Measurements from ENCODE around the gene NDUFAF8.

DNA sequence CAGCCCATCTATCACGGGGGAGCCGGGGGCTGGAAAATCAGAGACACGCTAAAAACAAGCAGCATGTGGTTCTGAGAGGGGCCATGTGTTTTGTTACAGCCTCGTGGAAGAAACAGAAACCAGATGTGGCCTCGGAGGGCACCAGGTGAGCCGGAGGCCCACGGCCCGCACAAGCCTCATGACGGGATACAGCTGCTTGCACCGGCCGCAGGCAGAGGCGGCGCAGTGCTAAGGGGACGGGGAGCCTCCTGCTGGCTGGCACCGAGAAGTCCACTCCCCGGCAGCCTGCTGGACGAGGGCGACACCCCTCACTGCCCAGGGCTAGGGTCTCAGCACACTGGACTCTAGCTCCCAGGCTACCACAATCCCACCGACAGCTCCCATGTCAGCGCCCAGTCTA lies 19.2 kb downstream of the NDUFAF8 start:
- TF ChIP-seq, protein P1, sequence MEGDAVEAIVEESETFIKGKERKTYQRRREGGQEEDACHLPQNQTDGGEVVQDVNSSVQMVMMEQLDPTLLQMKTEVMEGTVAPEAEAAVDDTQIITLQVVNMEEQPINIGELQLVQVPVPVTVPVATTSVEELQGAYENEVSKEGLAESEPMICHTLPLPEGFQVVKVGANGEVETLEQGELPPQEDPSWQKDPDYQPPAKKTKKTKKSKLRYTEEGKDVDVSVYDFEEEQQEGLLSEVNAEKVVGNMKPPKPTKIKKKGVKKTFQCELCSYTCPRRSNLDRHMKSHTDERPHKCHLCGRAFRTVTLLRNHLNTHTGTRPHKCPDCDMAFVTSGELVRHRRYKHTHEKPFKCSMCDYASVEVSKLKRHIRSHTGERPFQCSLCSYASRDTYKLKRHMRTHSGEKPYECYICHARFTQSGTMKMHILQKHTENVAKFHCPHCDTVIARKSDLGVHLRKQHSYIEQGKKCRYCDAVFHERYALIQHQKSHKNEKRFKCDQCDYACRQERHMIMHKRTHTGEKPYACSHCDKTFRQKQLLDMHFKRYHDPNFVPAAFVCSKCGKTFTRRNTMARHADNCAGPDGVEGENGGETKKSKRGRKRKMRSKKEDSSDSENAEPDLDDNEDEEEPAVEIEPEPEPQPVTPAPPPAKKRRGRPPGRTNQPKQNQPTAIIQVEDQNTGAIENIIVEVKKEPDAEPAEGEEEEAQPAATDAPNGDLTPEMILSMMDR (IDR thresholded peaks at IDR 0.05; ENCODE audit: low read depth, low read length, poor library complexity, severe bottlenecking): no peak
- TF ChIP-seq EZH2phosphoT487 (IDR thresholded peaks at IDR 0.05; ENCODE audit: borderline replicate concordance, low read length): no peak

Data from DOHH2 (cell line).